ENCODE results near the gene FAM209A. TPM values are rescaled to one million over a fixed set of nuclear protein-coding genes. Genes with fewer than 3 reads are reported as not detected.

FAM209A gene
- total RNA-seq, 1 experiment from 2014 or later, result 0.28 TPM

DNA sequence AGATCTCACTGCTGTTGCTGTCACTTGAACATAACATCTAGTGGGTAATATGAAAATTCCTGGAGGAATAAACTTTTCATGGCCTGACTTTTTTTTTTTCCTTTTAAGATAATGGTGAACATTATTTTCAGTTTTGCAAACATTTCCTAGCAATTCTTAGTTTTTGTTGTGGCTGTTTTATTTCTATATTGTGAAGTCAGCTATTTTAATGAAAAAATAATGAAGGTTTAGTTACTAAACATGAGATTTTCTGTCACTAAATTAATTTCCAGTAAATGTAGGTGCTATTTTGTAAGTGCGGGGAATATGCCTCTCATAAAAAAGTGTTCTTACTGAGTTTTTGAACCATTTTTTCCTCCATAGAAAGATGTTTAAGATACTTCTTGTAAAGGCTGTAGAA lies 23.4 kb upstream of the FAM209A start (continued):
- TF ChIP-seq, protein P1, sequence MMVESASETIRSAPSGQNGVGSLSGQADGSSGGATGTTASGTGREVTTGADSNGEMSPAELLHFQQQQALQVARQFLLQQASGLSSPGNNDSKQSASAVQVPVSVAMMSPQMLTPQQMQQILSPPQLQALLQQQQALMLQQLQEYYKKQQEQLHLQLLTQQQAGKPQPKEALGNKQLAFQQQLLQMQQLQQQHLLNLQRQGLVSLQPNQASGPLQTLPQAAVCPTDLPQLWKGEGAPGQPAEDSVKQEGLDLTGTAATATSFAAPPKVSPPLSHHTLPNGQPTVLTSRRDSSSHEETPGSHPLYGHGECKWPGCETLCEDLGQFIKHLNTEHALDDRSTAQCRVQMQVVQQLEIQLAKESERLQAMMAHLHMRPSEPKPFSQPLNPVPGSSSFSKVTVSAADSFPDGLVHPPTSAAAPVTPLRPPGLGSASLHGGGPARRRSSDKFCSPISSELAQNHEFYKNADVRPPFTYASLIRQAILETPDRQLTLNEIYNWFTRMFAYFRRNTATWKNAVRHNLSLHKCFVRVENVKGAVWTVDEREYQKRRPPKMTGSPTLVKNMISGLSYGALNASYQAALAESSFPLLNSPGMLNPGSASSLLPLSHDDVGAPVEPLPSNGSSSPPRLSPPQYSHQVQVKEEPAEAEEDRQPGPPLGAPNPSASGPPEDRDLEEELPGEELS (CRISPR knock-in tag; IDR thresholded peaks at IDR 0.05), result no peak
- TF ChIP-seq, protein P2, sequence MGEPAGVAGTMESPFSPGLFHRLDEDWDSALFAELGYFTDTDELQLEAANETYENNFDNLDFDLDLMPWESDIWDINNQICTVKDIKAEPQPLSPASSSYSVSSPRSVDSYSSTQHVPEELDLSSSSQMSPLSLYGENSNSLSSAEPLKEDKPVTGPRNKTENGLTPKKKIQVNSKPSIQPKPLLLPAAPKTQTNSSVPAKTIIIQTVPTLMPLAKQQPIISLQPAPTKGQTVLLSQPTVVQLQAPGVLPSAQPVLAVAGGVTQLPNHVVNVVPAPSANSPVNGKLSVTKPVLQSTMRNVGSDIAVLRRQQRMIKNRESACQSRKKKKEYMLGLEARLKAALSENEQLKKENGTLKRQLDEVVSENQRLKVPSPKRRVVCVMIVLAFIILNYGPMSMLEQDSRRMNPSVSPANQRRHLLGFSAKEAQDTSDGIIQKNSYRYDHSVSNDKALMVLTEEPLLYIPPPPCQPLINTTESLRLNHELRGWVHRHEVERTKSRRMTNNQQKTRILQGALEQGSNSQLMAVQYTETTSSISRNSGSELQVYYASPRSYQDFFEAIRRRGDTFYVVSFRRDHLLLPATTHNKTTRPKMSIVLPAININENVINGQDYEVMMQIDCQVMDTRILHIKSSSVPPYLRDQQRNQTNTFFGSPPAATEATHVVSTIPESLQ (CRISPR knock-in tag; IDR thresholded peaks at IDR 0.05), result no peak
- no peak for TF ChIP-seq SP1 (CRISPR knock-in tag; conservative IDR thresholded peaks at IDR 0.05)

DNA sequence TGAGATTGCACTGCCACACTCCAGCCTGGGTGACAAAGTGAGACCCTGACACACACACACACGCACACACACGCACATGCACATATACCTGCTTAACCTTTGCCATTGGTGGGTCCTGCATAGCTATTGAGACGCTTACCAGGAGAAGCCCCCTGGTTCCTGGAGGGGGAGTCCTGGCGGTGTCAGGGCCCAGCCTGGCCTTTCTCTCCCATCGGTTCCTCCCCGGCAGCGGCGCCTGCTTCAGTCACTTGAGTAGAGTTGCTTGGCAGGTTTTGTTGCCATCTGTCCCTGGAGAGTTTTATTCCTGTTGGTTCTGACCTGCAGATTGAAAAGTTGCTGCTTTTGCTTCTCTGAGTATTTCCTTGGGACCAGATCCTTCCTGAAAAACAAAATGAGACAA lies 20.6 kb upstream of the FAM209A start:
- H3K4me3 Mint-ChIP-seq, result no peak overlapping the region
- H3K9me3 Mint-ChIP-seq, result no peaks in the 10 kb centered on the region
- CTCF ChIA-PET, result no interaction called here
- ATAC-seq, result peak; percentile 66
- POLR2A ChIA-PET, result no interaction called here
- H3K4me1 Mint-ChIP-seq, result peaks cover 6% of the 10 kb centered on the region
- no peak for DNase-seq (ENCODE audit: low spot score)
- peak overlapping the region; percentile 74 for H3K27ac Mint-ChIP-seq
- no peak for TF ChIP-seq TP53 (CRISPR knock-in tag; IDR thresholded peaks at IDR 0.05)
- no peak for TF ChIP-seq NR3C1 (CRISPR knock-in tag; conservative IDR thresholded peaks at IDR 0.05; ENCODE audit: low read depth)
- TF ChIP-seq, protein P3, sequence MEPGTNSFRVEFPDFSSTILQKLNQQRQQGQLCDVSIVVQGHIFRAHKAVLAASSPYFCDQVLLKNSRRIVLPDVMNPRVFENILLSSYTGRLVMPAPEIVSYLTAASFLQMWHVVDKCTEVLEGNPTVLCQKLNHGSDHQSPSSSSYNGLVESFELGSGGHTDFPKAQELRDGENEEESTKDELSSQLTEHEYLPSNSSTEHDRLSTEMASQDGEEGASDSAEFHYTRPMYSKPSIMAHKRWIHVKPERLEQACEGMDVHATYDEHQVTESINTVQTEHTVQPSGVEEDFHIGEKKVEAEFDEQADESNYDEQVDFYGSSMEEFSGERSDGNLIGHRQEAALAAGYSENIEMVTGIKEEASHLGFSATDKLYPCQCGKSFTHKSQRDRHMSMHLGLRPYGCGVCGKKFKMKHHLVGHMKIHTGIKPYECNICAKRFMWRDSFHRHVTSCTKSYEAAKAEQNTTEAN (CRISPR knock-in tag; IDR thresholded peaks at IDR 0.05), result no peak
- TF ChIP-seq OVOL2 (CRISPR knock-in tag; IDR thresholded peaks at IDR 0.05; ENCODE audit: borderline replicate concordance), result no peak
- TF ChIP-seq, protein P4, sequence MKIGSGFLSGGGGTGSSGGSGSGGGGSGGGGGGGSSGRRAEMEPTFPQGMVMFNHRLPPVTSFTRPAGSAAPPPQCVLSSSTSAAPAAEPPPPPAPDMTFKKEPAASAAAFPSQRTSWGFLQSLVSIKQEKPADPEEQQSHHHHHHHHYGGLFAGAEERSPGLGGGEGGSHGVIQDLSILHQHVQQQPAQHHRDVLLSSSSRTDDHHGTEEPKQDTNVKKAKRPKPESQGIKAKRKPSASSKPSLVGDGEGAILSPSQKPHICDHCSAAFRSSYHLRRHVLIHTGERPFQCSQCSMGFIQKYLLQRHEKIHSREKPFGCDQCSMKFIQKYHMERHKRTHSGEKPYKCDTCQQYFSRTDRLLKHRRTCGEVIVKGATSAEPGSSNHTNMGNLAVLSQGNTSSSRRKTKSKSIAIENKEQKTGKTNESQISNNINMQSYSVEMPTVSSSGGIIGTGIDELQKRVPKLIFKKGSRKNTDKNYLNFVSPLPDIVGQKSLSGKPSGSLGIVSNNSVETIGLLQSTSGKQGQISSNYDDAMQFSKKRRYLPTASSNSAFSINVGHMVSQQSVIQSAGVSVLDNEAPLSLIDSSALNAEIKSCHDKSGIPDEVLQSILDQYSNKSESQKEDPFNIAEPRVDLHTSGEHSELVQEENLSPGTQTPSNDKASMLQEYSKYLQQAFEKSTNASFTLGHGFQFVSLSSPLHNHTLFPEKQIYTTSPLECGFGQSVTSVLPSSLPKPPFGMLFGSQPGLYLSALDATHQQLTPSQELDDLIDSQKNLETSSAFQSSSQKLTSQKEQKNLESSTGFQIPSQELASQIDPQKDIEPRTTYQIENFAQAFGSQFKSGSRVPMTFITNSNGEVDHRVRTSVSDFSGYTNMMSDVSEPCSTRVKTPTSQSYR (CRISPR knock-in tag; IDR thresholded peaks at IDR 0.05), result no peak
- TF ChIP-seq NFATC4 (CRISPR knock-in tag; IDR thresholded peaks at IDR 0.05), result no peak
- TF ChIP-seq SMAD4 (CRISPR knock-in tag; IDR thresholded peaks at IDR 0.05), result no peak
- no peak for TF ChIP-seq PRRX2 (CRISPR knock-in tag; IDR thresholded peaks at IDR 0.05)
- TF ChIP-seq GABPB1 (CRISPR knock-in tag; IDR thresholded peaks at IDR 0.05), result no peak
- H3K36me3 Mint-ChIP-seq, result no peaks in the 10 kb centered on the region
- H3K27me3 Mint-ChIP-seq (ENCODE audit: low read depth), result no peaks in the 10 kb centered on the region

DNA sequence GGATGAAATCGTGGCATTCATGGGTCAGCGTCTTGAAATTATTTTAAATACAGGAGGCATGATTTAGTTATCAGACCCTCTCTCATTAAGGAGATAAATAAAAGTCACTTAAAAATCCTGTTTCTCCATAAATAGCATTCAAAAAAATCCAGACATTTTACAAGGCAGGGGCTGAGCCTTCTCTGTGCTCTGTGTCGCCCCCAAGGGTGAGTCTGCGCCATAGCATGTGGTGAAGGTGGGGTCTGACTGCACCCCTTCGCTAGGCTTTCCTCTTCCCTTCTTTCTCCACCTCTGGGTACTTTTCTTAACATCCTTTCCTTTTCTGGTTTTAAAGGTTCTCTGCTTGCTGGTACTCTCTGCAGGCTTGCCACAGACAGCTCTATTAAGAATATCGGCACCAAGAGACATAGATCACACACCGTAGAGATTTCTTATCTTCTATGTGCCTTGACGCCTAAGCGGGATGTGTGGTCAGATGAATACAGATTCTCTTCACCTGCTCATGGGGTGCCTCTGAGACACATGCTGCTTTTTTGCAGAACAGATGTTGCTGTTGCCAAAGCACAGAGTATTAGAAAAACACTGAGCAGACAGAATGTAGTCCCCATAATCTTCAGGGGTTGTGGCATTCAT lies 20.1 kb upstream of the FAM209A start:
- TF ChIP-seq, protein P5, sequence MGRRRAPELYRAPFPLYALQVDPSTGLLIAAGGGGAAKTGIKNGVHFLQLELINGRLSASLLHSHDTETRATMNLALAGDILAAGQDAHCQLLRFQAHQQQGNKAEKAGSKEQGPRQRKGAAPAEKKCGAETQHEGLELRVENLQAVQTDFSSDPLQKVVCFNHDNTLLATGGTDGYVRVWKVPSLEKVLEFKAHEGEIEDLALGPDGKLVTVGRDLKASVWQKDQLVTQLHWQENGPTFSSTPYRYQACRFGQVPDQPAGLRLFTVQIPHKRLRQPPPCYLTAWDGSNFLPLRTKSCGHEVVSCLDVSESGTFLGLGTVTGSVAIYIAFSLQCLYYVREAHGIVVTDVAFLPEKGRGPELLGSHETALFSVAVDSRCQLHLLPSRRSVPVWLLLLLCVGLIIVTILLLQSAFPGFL (CRISPR knock-in tag; IDR thresholded peaks at IDR 0.05; ENCODE audit: borderline replicate concordance), result no peak
- TF ChIP-seq, protein P6, sequence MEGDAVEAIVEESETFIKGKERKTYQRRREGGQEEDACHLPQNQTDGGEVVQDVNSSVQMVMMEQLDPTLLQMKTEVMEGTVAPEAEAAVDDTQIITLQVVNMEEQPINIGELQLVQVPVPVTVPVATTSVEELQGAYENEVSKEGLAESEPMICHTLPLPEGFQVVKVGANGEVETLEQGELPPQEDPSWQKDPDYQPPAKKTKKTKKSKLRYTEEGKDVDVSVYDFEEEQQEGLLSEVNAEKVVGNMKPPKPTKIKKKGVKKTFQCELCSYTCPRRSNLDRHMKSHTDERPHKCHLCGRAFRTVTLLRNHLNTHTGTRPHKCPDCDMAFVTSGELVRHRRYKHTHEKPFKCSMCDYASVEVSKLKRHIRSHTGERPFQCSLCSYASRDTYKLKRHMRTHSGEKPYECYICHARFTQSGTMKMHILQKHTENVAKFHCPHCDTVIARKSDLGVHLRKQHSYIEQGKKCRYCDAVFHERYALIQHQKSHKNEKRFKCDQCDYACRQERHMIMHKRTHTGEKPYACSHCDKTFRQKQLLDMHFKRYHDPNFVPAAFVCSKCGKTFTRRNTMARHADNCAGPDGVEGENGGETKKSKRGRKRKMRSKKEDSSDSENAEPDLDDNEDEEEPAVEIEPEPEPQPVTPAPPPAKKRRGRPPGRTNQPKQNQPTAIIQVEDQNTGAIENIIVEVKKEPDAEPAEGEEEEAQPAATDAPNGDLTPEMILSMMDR (IDR thresholded peaks at IDR 0.05), result peak; percentile 75
- H3K27ac Mint-ChIP-seq, result peak overlapping the region; percentile 74
- ChIA-PET CTCF (no interaction called here), POLR2A (no interaction called here)
- H3K9me3 Mint-ChIP-seq, result no peaks in the 10 kb centered on the region
- peaks cover 9% of the 10 kb centered on the region for H3K4me1 Mint-ChIP-seq
- peak; percentile 97 for ATAC-seq
- peak; percentile 46 for DNase-seq (ENCODE audit: low spot score)
- H3K36me3 Mint-ChIP-seq, result no peaks in the 10 kb centered on the region
- no peaks in the 10 kb centered on the region for H3K27me3 Mint-ChIP-seq (ENCODE audit: low read depth)
- H3K4me3 Mint-ChIP-seq, result no peak overlapping the region
